Measurements from ENCODE around the gene CLMN.

Gene CLMN

GRCh38 chr14:95305145-95305544 lies 14.6 kb downstream of the CLMN start:
- DNase-seq (ENCODE audit: extremely low read depth in 1 of 2, low read depth in 1 of 2), result no peak

GRCh38 chr14:95304342-95304741 lies 15.4 kb downstream of the CLMN start:
- no peak for DNase-seq (ENCODE audit: extremely low read depth in 1 of 2, low read depth in 1 of 2)

- no peak for DNase-seq (ENCODE audit: extremely low read depth in 1 of 2, low read depth in 1 of 2)
These were observed 16.2 kb downstream of the CLMN start for GRCh38 chr14:95303552-95303951.

GRCh38 chr14:95302667-95303506 lies 16.8 kb downstream of the CLMN start:
- no peak for DNase-seq (ENCODE audit: extremely low read depth in 1 of 2, low read depth in 1 of 2)

- no peak for DNase-seq (ENCODE audit: extremely low read depth in 1 of 2, low read depth in 1 of 2)
These were observed 18.1 kb downstream of the CLMN start for GRCh38 chr14:95301527-95302187.

GRCh38 chr14:95300697-95301526 lies 18.8 kb downstream of the CLMN start:
- DNase-seq (ENCODE audit: extremely low read depth in 1 of 2, low read depth in 1 of 2), result no peak

GRCh38 chr14:95300002-95300696 lies 19.6 kb downstream of the CLMN start:
- DNase-seq (ENCODE audit: extremely low read depth in 1 of 2, low read depth in 1 of 2), result no peak

GRCh38 chr14:95299271-95299670 lies 20.4 kb downstream of the CLMN start:
- no peak for DNase-seq (ENCODE audit: extremely low read depth in 1 of 2, low read depth in 1 of 2)

- DNase-seq (ENCODE audit: extremely low read depth in 1 of 2, low read depth in 1 of 2), result no peak
These were observed 21.9 kb downstream of the CLMN start for GRCh38 chr14:95297832-95298231.

GRCh38 chr14:95296966-95297365 lies 22.7 kb downstream of the CLMN start:
- DNase-seq (ENCODE audit: extremely low read depth in 1 of 2, low read depth in 1 of 2), result no peak

GRCh38 chr14:95295600-95296376 lies 23.9 kb downstream of the CLMN start:
- no peak for DNase-seq (ENCODE audit: extremely low read depth in 1 of 2, low read depth in 1 of 2)

GRCh38 chr14:95294834-95295599 lies 24.7 kb downstream of the CLMN start:
- no peak for DNase-seq (ENCODE audit: extremely low read depth in 1 of 2, low read depth in 1 of 2)

GRCh38 chr14:95294320-95294719 lies 25.4 kb downstream of the CLMN start:
- DNase-seq (ENCODE audit: extremely low read depth in 1 of 2, low read depth in 1 of 2), result no peak

GRCh38 chr14:95293449-95293848 lies 26.3 kb downstream of the CLMN start:
- DNase-seq (ENCODE audit: extremely low read depth in 1 of 2, low read depth in 1 of 2), result no peak

GRCh38 chr14:95292660-95293425 lies 26.9 kb downstream of the CLMN start:
- DNase-seq (ENCODE audit: extremely low read depth in 1 of 2, low read depth in 1 of 2), result no peak

GRCh38 chr14:95291859-95292542 lies 27.7 kb downstream of the CLMN start:
- no peak for DNase-seq (ENCODE audit: extremely low read depth in 1 of 2, low read depth in 1 of 2)

- DNase-seq (ENCODE audit: extremely low read depth in 1 of 2, low read depth in 1 of 2), result no peak
These were observed 28.8 kb downstream of the CLMN start for GRCh38 chr14:95290871-95291431.

GRCh38 chr14:95290021-95290420 lies 29.7 kb downstream of the CLMN start:
- DNase-seq (ENCODE audit: extremely low read depth in 1 of 2, low read depth in 1 of 2), result no peak

Data from stimulated activated CD8-positive, alpha-beta memory T cell treated with anti-CD3 and anti-CD28 coated beads, Interleukin-7, amount 100 ng/mL, for 48 hours (primary cell).